ENCODE measurements around the gene GARIN1A.
"Not testable (repeated sequence)": the region's sequence is repeated elsewhere in the genome, so short reads cannot be mapped to it uniquely, and the experiment has no call there.

GRCh38 chr7:128658428-128658827 lies 13.7 kb upstream of the GARIN1A start:
- not testable (repeated sequence) for TF ChIP-seq CTBP1 (IDR thresholded peaks at IDR 0.05; ENCODE audit: borderline replicate concordance); LEF1 (IDR thresholded peaks at IDR 0.05; ENCODE audit: borderline replicate concordance); ARNT (IDR thresholded peaks at IDR 0.05); SP1 (IDR thresholded peaks at IDR 0.05); ELF4 (IDR thresholded peaks at IDR 0.05); TARDBP (IDR thresholded peaks at IDR 0.05)
